Measurements from ENCODE around the gene ACAP3. TPM values are rescaled to one million over a fixed set of nuclear protein-coding genes. Genes with fewer than 3 reads are reported as not detected.

The ACAP3 gene
- polyA plus RNA-seq, 1 donor = 67.7 TPM

- Histone ChIP-seq H3K27ac (ENCODE audit: low read length) (no peak overlapping the region), H3K4me3 (ENCODE audit: low read length) (no peak overlapping the region), H3K36me3 (ENCODE audit: control insufficient read depth, insufficient read depth, low read length) (peaks cover 24% of the 10 kb centered on the region), H3K4me1 (ENCODE audit: control insufficient read depth, insufficient read depth, low read length) (peaks cover 37% of the 10 kb centered on the region), H3K27me3 (ENCODE audit: control insufficient read depth, insufficient read depth, low read length) (no peaks in the 10 kb centered on the region), H3K9me3 (ENCODE audit: control insufficient read depth, low read depth, low read length) (no peaks in the 10 kb centered on the region)
- no CpG with 5 or more reads among the region's 15 CpGs for WGBS (ENCODE audit: insufficient coverage, low lambda C conversion rate)
- DNase-seq = no peak
Measured at GRCh38 chr1:1344655-1345361, 37.1 kb upstream of the ACAP3 start.

- peaks cover 37% of the 10 kb centered on the region for H3K4me1 ChIP-seq (ENCODE audit: control insufficient read depth, insufficient read depth, low read length)
- no CpG with 5 or more reads among the region's 24 CpGs for WGBS (ENCODE audit: insufficient coverage, low lambda C conversion rate)
- H3K4me3 ChIP-seq (ENCODE audit: low read length) = no peak overlapping the region
- H3K27me3 ChIP-seq (ENCODE audit: control insufficient read depth, insufficient read depth, low read length) = no peaks in the 10 kb centered on the region
- DNase-seq = no peak
- no peaks in the 10 kb centered on the region for H3K9me3 ChIP-seq (ENCODE audit: control insufficient read depth, low read depth, low read length)
- H3K36me3 ChIP-seq (ENCODE audit: control insufficient read depth, insufficient read depth, low read length) = peaks cover 28% of the 10 kb centered on the region
- no peak overlapping the region for H3K27ac ChIP-seq (ENCODE audit: low read length)
Measured at GRCh38 chr1:1343811-1344421, 36.2 kb upstream of the ACAP3 start.

GRCh38 chr1:1342584-1343115, 34.9 kb upstream of the ACAP3 start:
- H3K4me3 ChIP-seq (ENCODE audit: low read length) = no peak overlapping the region
- H3K36me3 ChIP-seq (ENCODE audit: control insufficient read depth, insufficient read depth, low read length) = peaks cover 38% of the 10 kb centered on the region
- no peak overlapping the region for H3K27ac ChIP-seq (ENCODE audit: low read length)
- DNase-seq = no peak
- H3K4me1 ChIP-seq (ENCODE audit: control insufficient read depth, insufficient read depth, low read length) = peaks cover 32% of the 10 kb centered on the region
- no CpG with 5 or more reads among the region's 18 CpGs for WGBS (ENCODE audit: insufficient coverage, low lambda C conversion rate)
- peaks cover 4% of the 10 kb centered on the region for H3K9me3 ChIP-seq (ENCODE audit: control insufficient read depth, low read depth, low read length)
- no peaks in the 10 kb centered on the region for H3K27me3 ChIP-seq (ENCODE audit: control insufficient read depth, insufficient read depth, low read length)

GRCh38 chr1:1342061-1342562, 34.4 kb upstream of the ACAP3 start:
- no peaks in the 10 kb centered on the region for H3K27me3 ChIP-seq (ENCODE audit: control insufficient read depth, insufficient read depth, low read length)
- H3K4me3 ChIP-seq (ENCODE audit: low read length) = no peak overlapping the region
- WGBS (ENCODE audit: insufficient coverage, low lambda C conversion rate) = no CpG with 5 or more reads among the region's 28 CpGs
- no peak for DNase-seq
- H3K27ac ChIP-seq (ENCODE audit: low read length) = no peak overlapping the region
- peaks cover 43% of the 10 kb centered on the region for H3K36me3 ChIP-seq (ENCODE audit: control insufficient read depth, insufficient read depth, low read length)
- H3K4me1 ChIP-seq (ENCODE audit: control insufficient read depth, insufficient read depth, low read length) = peaks cover 29% of the 10 kb centered on the region
- H3K9me3 ChIP-seq (ENCODE audit: control insufficient read depth, low read depth, low read length) = peaks cover 4% of the 10 kb centered on the region

GRCh38 chr1:1341549-1342021, 33.9 kb upstream of the ACAP3 start:
- Histone ChIP-seq H3K27me3 (ENCODE audit: control insufficient read depth, insufficient read depth, low read length) (no peaks in the 10 kb centered on the region), H3K36me3 (ENCODE audit: control insufficient read depth, insufficient read depth, low read length) (peaks cover 45% of the 10 kb centered on the region), H3K9me3 (ENCODE audit: control insufficient read depth, low read depth, low read length) (peaks cover 6% of the 10 kb centered on the region), H3K27ac (ENCODE audit: low read length) (no peak overlapping the region), H3K4me1 (ENCODE audit: control insufficient read depth, insufficient read depth, low read length) (peaks cover 23% of the 10 kb centered on the region), H3K4me3 (ENCODE audit: low read length) (no peak overlapping the region)
- no CpG with 5 or more reads among the region's 17 CpGs for WGBS (ENCODE audit: insufficient coverage, low lambda C conversion rate)
- no peak for DNase-seq

- no peaks in the 10 kb centered on the region for H3K27me3 ChIP-seq (ENCODE audit: control insufficient read depth, insufficient read depth, low read length)
- peaks cover 17% of the 10 kb centered on the region for H3K4me1 ChIP-seq (ENCODE audit: control insufficient read depth, insufficient read depth, low read length)
- H3K4me3 ChIP-seq (ENCODE audit: low read length) = no peak overlapping the region
- H3K36me3 ChIP-seq (ENCODE audit: control insufficient read depth, insufficient read depth, low read length) = peaks cover 45% of the 10 kb centered on the region
- no peak for DNase-seq
- no peak overlapping the region for H3K27ac ChIP-seq (ENCODE audit: low read length)
- H3K9me3 ChIP-seq (ENCODE audit: control insufficient read depth, low read depth, low read length) = peaks cover 7% of the 10 kb centered on the region
- no CpG with 5 or more reads among the region's 36 CpGs for WGBS (ENCODE audit: insufficient coverage, low lambda C conversion rate)
Measured at GRCh38 chr1:1340791-1341548, 33.2 kb upstream of the ACAP3 start.

GRCh38 chr1:1340185-1340584, 32.5 kb upstream of the ACAP3 start:
- DNase-seq = no peak
- Histone ChIP-seq H3K36me3 (ENCODE audit: control insufficient read depth, insufficient read depth, low read length) (peaks cover 50% of the 10 kb centered on the region), H3K4me3 (ENCODE audit: low read length) (no peak overlapping the region), H3K9me3 (ENCODE audit: control insufficient read depth, low read depth, low read length) (peaks cover 7% of the 10 kb centered on the region), H3K27me3 (ENCODE audit: control insufficient read depth, insufficient read depth, low read length) (no peaks in the 10 kb centered on the region), H3K4me1 (ENCODE audit: control insufficient read depth, insufficient read depth, low read length) (peaks cover 9% of the 10 kb centered on the region), H3K27ac (ENCODE audit: low read length) (no peak overlapping the region)
- WGBS (ENCODE audit: insufficient coverage, low lambda C conversion rate) = 100% methylated on average over 2 of the region's 23 CpGs

GRCh38 chr1:1338278-1338677, 30.5 kb upstream of the ACAP3 start:
- Histone ChIP-seq H3K9me3 (ENCODE audit: control insufficient read depth, low read depth, low read length) (peaks cover 11% of the 10 kb centered on the region), H3K4me1 (ENCODE audit: control insufficient read depth, insufficient read depth, low read length) (no peaks in the 10 kb centered on the region), H3K4me3 (ENCODE audit: low read length) (no peak overlapping the region), H3K27me3 (ENCODE audit: control insufficient read depth, insufficient read depth, low read length) (no peaks in the 10 kb centered on the region), H3K27ac (ENCODE audit: low read length) (no peak overlapping the region), H3K36me3 (ENCODE audit: control insufficient read depth, insufficient read depth, low read length) (peaks cover 51% of the 10 kb centered on the region)
- WGBS (ENCODE audit: insufficient coverage, low lambda C conversion rate) = no CpG with 5 or more reads among the region's 36 CpGs
- DNase-seq = no peak

GRCh38 chr1:1337793-1338147, 30.0 kb upstream of the ACAP3 start:
- Histone ChIP-seq H3K27ac (ENCODE audit: low read length) (no peak overlapping the region), H3K36me3 (ENCODE audit: control insufficient read depth, insufficient read depth, low read length) (peaks cover 51% of the 10 kb centered on the region)

More at GRCh38 chr1:1337793-1338147, 30.0 kb upstream of the ACAP3 start:
- Histone ChIP-seq H3K9me3 (ENCODE audit: control insufficient read depth, low read depth, low read length) (peaks cover 11% of the 10 kb centered on the region), H3K27me3 (ENCODE audit: control insufficient read depth, insufficient read depth, low read length) (no peaks in the 10 kb centered on the region), H3K4me1 (ENCODE audit: control insufficient read depth, insufficient read depth, low read length) (no peaks in the 10 kb centered on the region), H3K4me3 (ENCODE audit: low read length) (no peak overlapping the region)
- WGBS (ENCODE audit: insufficient coverage, low lambda C conversion rate) = no CpG with 5 or more reads among the region's 18 CpGs
- no peak for DNase-seq

Data from large intestine (tissue), 3 donors.